GM12878 (cell line): ENCODE results near the gene SLC12A7. TPM values are rescaled to one million over a fixed set of nuclear protein-coding genes. Genes with fewer than 3 reads are reported as not detected.
"Not testable (repeated sequence)": the region's sequence is repeated elsewhere in the genome, so short reads cannot be mapped to it uniquely, and the experiment has no call there.

Source experiments
- ATAC-seq: fragments of 200-7000 bp; cut with Tn5 transposase; 3 replicates; pipeline ENCODE4 v1.9.1; 2020; ENCODE audit warnings: mild to moderate bottlenecking, moderate library complexity
- BruUV-seq: library from RNA; stranded (reverse); fragments of 400-500 nt; replicated peaks from 2 replicates; lab custom pipeline; 2021; lab: Mats Ljungman, UMichigan
- CTCF ChIA-PET: fragments of 300-600 bp; sonication (Branson Sonifier 250); formaldehyde crosslinking; extraction: SDS; loops from one replicate; lab custom pipeline; 2021; ENCODE audit warnings: inconsistent platforms; lab: Yijun Ruan, JAX
- POLR2A ChIA-PET: fragments of 350-600 bp; formaldehyde crosslinking; extraction: SDS; loops from one replicate; lab custom pipeline; 2021; ENCODE audit warnings: inconsistent platforms; lab: Charles Lee
- RAD21 ChIA-PET: fragments of 300-600 bp; sonication (Branson Sonifier 250); formaldehyde crosslinking; loops from one replicate; lab custom pipeline; 2023; ENCODE audit warnings: antibody characterized with exemption; ENCODE audit not compliant: unreplicated experiment; lab: Charles Lee
- SMC1A ChIA-PET: fragments of 300-600 bp; sonication (Branson Sonifier 250); formaldehyde crosslinking; loops from one replicate; lab custom pipeline; 2023; ENCODE audit not compliant: unreplicated experiment, uncharacterized antibody; lab: Charles Lee
- DNase-seq: peaks from one replicate; pipeline ENCODE4 v3.0.0-alpha.2; 2011; ENCODE audit warnings: low read depth, low spot score
- FAIRE-seq: peaks from 3 replicates; lab custom pipeline; 2011; peaks lifted over from hg19 to GRCh38; lab: Jason Lieb, UNC
- H2AFZ ChIP-seq: 2 replicates; pipeline ENCODE4 v1.6.0; 2011; ENCODE audit warnings: low read depth, low read length, control low read depth; ENCODE audit not compliant: control insufficient read depth
- H3K27ac ChIP-seq: 2 replicates; pipeline ENCODE4 v1.5.1; 2011; ENCODE audit warnings: control low read depth; ENCODE audit not compliant: control insufficient read depth, insufficient read depth
- H3K27me3 ChIP-seq, 2 experiments: replicated peaks in 1 of 2; 2 replicates each; pipeline versions ENCODE4 v1.6.0 to v1.6.1; 2011; ENCODE audit warnings: low read length in 1 of 2; ENCODE audit not compliant: control insufficient read depth in 2 of 2, insufficient read depth in 2 of 2
- H3K36me3 ChIP-seq, 2 experiments: 2 replicates each; pipeline ENCODE4 v1.5.1; 2011; ENCODE audit warnings: low read length in 1 of 2; ENCODE audit not compliant: control insufficient read depth in 2 of 2, insufficient read depth in 2 of 2
- H3K4me1 ChIP-seq: 2 replicates; pipeline ENCODE4 v1.6.1; 2011; ENCODE audit warnings: mild to moderate bottlenecking, low read length, moderate library complexity, mixed read lengths; ENCODE audit not compliant: control insufficient read depth, insufficient read depth
- H3K4me2 ChIP-seq: 2 replicates; pipeline ENCODE4 v1.6.0; 2011; ENCODE audit warnings: control low read depth; ENCODE audit not compliant: control insufficient read depth, insufficient read depth
- H3K4me3 ChIP-seq: fragments of 200-600 bp; sonication (generic); 2 replicates; pipeline ENCODE4 v1.5.1; 2016
- H3K79me2 ChIP-seq: 2 replicates; pipeline ENCODE4 v1.6.0; 2011; ENCODE audit warnings: low read length; ENCODE audit not compliant: control insufficient read depth, insufficient read depth
- H3K9ac ChIP-seq: 2 replicates; pipeline ENCODE4 v1.8.0; 2011; ENCODE audit warnings: low read length, control low read depth, mixed read lengths; ENCODE audit not compliant: control insufficient read depth, insufficient read depth
- H3K9me3 ChIP-seq: replicated peaks from 3 replicates; pipeline ENCODE4 v1.5.1; 2011; ENCODE audit warnings: mild to moderate bottlenecking, low read length; ENCODE audit not compliant: control insufficient read depth, insufficient read depth
- H4K20me1 ChIP-seq: 2 replicates; pipeline ENCODE4 v1.6.0; 2011; ENCODE audit not compliant: control insufficient read depth, insufficient read depth
- RUNX3 ChIP-seq: IDR thresholded peaks from 2 replicates; pipeline ENCODE4 v1.6.1; 2012; ENCODE audit warnings: low read length, inconsistent platforms
- WGBS: methylation state at CpG from one replicate; pipeline ENCODE4 v1.1.6; 2016; ENCODE audit warnings: low lambda C conversion rate; ENCODE audit not compliant: insufficient replicate concordance, insufficient coverage; ENCODE audit errors: missing lambda C conversion rate; 5-methylcytosine and 5-hydroxymethylcytosine counted together
- in situ Hi-C: fragments of 300-500 bp; cut with MboI; formaldehyde crosslinking; loops from 9 replicates; pipeline ENCODE4 v1.14.3; 2018; ENCODE audit warnings: mixed read lengths
- intact Hi-C: fragments of 100-400 bp; cut with micrococcal nuclease; formaldehyde crosslinking; loops from one replicate; pipeline ENCODE4 v1.14.2; 2022; ENCODE audit not compliant: unreplicated experiment
- polyA plus RNA-seq, 11 experiments: library from polyadenylated mRNA; depleted of rRNA in 4 of 11; unstranded in 6 of 11; stranded (reverse) in 5 of 11; fragments of >200 nt; fragmentation: Nextera tagmentation in 4 of 11; fragmentation: Illumina TruSeq in 1 of 11; extraction: Ambion mirVana in 4 of 11; extraction: Trizol in 1 of 11; gene quantifications; 1 replicate in 1 of 11; 2 replicates in 10 of 11; pipeline versions ENCODE4 v1.2.1 to v1.2.3, GENCODE V29; 2011 to 2016; ENCODE audit warnings: inconsistent platforms in 2 of 11, missing spikeins in 2 of 11, low read depth in 1 of 11
- total RNA-seq, 4 experiments: library from RNA; depleted of rRNA in 3 of 4; stranded (reverse); fragments of >200 nt in 3 of 4; fragmentation: Illumina TruSeq in 1 of 4; extraction: Trizol in 1 of 4; gene quantifications; 2 replicates each; pipeline versions ENCODE4 v1.2.1 to v1.2.3, GENCODE V29; 2013 to 2021

The SLC12A7 gene
- total and polyA plus RNA-seq, 10 of the 15 experiments (the other 5 are each of a cell fraction or from before 2014, with no cell fraction given): 0.10 to 10.0 (median 2.9) TPM

DNA sequence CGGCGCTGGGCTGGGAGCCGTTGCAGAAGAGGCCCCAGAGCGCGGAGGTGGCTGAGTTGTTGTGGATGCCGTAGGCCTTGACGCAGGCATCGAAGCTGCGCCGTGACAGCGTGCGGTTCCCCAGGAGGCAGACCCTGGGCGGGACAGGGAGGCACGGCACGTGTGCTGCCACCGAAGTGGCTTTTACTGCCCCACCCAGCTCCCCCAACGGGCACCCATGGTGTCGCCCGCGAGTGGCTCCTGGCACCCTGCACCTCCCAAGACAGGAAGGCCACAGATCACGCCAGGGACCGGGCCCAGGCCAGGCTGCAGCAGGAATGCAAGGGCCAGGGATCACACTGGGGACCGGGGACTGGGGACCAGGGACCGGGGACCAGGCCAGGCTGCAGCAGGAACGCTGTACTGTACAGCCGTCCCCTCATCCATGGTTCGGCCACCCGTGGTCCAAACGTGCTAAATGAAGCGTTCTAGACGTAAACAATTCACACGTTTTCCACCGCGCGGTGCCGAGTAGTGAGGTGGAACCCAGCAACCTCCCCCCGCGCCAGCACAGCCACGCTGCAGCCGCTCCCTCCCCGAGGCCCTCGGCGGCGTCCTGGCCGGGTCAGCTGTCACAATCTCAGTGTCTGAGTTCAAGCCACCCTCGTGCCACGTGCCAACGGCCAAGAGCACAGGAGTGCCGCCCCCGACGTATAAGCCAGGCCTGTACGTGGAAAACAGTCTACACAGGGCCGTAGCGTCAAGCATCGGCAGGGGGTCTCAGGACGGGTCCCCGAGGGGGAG is 27.8 kb downstream of the SLC12A7 start:
- SMC1A ChIA-PET: no interaction called here
- Histone ChIP-seq H3K27ac (no peak overlapping the region), H2AFZ (no peak overlapping the region), H3K36me3 (no peaks in the 10 kb centered on the region; a peak in 2 of 4 replicates), H3K4me3 (no peak overlapping the region), H3K4me2 (no peak overlapping the region), H3K4me1 (no peaks in the 10 kb centered on the region), H3K79me2 (no peaks in the 10 kb centered on the region), H3K27me3 (no peaks in the 10 kb centered on the region), H3K9me3 (peaks cover 3% of the 10 kb centered on the region; the same call in 2 of the 3 replicates), H3K9ac (no peak overlapping the region), H4K20me1 (no peaks in the 10 kb centered on the region)
- BruUV-seq: no TSS peak
- POLR2A ChIA-PET: no interaction called here
- DNase-seq: no peak
- ATAC-seq: no peak
- RAD21 ChIA-PET: no interaction called here
- intact Hi-C loops (no loop called here), in situ Hi-C loops (no loop called here)
- no peak for FAIRE-seq
- no peak for TF ChIP-seq RUNX3
- 82% methylated on average over 57 of the region's 57 CpGs for WGBS
- CTCF ChIA-PET: no interaction called here

DNA sequence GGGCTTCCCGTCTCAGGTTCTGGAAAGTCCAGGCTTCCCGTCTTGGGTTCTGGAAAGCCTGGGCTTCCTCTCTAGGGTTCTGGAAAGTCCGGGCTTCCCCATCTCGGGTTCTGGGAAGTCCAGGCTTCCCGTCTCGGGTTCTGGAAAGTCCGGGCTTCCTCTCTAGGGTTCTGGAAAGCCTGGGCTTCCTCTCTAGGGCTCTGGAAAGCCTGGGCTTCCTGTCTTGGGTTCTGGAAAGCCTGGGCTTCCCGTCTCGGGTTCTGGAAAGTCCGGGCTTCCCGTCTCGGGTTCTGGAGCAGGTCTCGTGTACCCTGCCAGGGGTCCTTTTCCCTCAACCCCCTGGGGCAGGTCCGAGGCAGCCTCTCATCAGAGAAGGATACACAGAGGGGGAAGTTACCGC is 28.8 kb downstream of the SLC12A7 start:
- RAD21 ChIA-PET, FAIRE-seq, SMC1A ChIA-PET, CTCF ChIA-PET, H3K27ac ChIP-seq, H3K9me3 ChIP-seq, H3K79me2 ChIP-seq, H3K36me3 ChIP-seq, ATAC-seq, intact Hi-C loops, H2AFZ ChIP-seq, H3K4me1 ChIP-seq, H4K20me1 ChIP-seq, H3K27me3 ChIP-seq, H3K4me2 ChIP-seq, BruUV-seq, H3K9ac ChIP-seq, DNase-seq, POLR2A ChIA-PET, in situ Hi-C loops, H3K4me3 ChIP-seq: not testable (repeated sequence)
- WGBS: 54% methylated on average over 15 of the region's 15 CpGs
